Measurements from ENCODE around the gene FBXO8.

The FBXO8 gene

GRCh38 chr4:174241162-174241561, 42.3 kb downstream of the FBXO8 start:
- no peak for DNase-seq

DNA sequence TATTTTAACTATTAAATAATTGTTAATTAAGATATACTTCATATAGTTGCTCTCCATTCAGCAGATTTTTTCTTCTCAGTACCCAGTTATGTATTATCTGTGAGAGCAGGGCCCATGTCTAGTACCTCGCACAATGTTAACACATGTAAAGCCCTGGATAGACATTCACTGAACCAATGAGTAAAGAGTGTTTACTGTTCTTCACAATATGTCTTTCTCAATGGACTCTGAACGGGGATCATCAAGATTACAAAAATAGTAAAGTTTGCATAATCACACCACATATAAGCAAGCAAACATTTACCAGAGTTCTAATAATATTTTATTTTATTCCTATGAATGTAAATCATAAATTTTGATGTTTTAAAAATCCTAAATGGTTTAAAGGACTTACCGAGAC, 47.1 kb downstream of the FBXO8 start:
- no peak for DNase-seq

- DNase-seq = no peak
These were observed 52.8 kb downstream of the FBXO8 start for GRCh38 chr4:174230680-174231079.

DNA sequence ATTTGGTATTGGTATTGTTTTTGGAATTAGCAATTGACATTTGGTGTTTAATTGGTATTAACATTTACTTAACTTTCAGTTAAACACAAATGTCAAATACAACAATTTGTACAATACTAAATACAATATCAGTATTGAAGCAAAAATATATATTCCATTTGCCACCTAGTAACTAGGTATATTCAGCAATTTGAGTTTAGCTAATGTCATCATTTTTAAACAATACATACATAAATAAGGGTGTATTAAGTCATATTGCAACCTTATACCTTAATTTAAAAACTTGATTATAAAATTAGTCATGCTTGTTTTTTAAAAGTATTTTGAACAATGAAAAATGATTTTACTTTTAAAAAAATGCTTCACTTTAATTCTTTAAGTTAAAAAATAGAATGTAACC, 53.3 kb downstream of the FBXO8 start:
- no peak for DNase-seq

GRCh38 chr4:174228988-174229387, 54.5 kb downstream of the FBXO8 start:
- no peak for DNase-seq

DNA sequence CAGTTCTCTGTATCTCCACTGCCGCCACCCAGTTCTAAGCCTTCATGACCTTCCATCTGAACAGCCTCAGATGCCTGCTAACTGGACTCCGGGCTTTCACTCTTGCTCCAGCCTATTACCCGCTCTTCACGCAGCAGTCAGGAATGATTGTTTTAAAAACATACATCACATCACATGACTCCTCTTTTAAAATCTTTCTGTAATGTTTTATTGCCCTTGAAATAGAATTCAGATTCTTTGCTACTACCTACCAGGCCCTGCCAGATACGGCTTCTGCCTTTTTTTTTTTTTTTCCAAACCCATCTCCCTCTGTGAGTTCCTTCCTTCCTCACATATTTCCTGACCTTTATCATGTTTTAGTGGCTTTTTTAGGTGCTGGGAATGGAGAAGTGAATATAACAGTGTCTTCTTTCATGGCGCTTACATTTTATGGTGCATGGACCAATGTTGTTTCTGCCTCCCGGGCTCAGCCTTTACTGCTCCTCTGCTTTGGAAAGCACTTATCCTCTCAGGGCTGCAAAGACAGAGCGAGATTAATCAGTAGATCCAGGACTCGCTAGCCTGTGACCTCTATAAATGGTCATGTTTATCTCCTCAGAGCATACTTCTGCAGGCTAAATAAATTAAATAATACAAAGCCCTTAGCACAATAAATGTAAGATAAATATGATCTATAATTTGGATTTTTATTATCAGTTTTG, 58.0 kb downstream of the FBXO8 start:
- no peak for DNase-seq

GRCh38 chr4:174224550-174224949, 58.9 kb downstream of the FBXO8 start:
- no peak for DNase-seq

GRCh38 chr4:174222266-174222872, 61.1 kb downstream of the FBXO8 start:
- DNase-seq = no peak

DNA sequence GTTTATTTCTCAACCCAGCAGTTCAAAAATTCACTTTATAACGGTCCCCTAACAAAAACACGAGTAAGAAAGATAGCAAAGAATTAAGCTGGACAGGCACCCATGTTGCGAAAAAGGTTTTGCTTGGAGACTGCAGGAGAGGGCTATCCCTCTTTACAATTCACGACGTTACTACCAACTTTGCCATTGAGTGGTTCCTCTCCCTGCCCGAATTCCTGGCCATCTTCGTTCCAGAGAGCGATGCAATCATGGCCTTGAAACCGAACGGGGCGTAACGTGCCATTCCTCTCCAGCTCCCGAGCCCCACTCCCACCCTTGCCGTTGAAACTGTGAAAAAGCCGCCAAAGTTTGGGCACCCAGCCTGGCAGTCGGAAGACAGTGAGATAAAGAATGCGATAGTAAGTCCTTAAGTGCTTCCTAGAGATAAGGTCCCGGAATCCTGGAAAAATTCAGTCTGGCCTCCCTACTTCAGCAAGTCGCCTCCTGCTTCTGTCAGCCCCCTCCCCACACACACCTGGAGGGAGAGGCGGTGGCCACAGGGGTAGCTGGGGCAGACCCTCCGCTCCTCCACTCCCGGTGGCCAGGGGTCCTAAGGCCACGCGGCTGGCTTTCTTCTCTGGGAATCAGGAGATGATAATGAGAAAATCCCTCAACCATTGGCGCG, 65.2 kb downstream of the FBXO8 start:
- DNase-seq = no peak

DNA sequence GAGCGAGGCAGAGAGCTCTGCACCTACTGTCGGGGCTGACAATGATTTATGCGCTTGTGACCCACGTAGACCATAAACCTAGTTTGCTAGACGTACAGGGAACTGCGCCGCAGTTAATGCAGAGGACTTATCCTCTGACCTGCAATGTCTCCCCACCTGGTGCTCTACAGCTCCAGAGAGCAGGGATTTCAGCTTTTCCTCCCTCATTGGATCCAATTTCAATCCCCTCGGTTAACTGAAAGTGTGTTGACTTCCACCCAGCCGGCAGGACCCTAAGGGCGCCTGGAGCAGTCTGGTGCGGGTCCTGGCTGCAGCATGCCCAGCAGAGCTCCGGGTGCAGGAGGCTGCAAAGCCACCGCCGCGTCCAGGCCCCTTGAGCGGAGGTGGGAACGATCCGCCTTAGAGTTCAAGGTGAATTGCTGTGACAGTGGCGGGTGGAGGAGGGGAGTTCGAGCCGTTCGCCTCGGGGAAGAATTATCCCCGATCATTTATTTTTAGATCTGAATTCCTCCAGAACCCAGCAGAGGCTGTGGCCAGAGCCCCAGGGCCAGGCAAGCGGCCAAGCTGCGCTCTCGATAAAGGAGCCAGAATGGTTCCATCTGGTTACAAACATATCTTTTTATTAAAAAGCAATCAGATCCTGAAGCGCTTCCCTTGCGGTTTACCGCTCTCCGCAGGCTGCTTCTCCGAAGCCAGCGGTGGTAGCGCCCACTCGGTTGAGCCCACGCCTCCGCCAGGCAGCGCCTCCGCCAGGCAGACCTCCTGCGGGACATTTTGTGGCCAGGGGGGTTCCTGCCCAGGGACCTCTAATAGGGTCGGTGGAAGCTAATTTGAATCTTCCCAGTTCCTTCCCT, 66.0 kb downstream of the FBXO8 start:
- DNase-seq = no peak

- no peak for DNase-seq
These were observed 66.6 kb downstream of the FBXO8 start for GRCh38 chr4:174216799-174217272.

DNA sequence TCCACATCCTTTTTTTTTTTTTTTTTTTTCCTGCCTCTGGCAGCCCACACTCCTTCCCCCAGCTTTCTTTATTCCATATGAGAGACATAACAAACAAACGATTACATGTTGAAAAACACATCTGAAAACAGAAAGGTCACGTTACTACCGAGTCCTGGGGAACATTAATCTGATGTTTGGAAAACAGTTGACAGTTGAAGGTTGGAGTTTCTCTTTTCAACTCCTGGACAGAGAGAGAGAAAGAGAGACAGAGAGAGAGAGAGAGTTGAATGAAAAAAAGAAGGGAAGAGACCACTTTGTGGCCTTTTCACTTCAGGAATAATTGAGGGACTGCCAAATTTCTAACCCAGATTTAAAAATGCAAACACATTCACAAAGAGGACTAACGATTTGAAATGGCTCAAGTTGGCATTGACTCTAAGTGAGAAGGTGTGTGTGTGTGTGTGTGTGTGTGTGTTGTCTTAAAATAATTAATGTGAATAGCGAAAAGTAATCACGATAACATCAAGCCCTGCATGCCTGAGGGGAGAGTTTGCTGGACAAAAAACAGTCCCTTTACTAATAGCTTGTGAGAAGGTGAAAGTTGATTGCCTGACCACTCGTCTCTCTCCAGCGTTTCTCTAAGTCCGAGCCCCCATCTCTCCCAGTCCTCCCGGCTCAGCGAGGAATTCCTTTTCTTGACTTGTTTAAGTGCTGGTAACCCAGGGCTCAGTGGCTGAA, 67.3 kb downstream of the FBXO8 start:
- DNase-seq = no peak

- no peak for DNase-seq
These were observed 68.4 kb downstream of the FBXO8 start for GRCh38 chr4:174215057-174215456.

DNA sequence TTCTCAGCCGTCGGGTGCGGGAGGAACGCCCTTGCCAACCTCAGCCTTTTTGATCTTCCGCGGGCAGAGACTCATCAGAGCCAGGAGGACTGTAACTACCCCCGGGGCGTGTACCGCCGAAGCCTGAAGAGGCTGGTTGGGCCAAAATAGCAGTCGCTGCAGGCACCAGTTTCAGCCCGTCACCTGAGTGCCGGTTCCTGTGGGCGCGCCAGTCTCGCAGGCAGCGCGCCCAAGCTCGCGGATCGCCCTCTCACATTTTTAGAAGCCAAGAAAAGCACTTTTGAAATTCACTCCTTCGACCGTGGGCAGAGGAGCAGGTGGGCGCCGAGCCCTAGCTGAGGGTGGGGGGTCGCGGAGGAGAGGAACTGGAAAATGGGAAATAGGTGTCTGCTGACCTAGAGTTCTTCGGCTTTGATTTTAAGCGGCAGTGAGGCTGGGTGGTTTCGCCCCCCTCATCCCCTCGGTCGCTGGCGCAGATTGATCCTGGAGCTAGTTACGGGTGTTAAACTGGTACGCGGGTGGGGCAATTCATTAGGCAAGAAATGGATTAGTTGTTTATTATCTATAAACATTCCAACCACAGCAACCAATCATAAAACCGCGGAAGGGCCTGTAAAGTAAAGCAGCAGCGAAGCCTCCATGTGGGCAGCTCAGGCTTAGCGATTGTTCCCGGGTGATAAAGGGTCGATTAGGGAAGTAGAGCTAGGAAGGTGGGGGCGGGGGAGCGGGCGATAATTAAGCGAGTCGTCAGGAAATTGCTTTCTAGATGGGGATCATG, 69.2 kb downstream of the FBXO8 start:
- DNase-seq = no peak

DNA sequence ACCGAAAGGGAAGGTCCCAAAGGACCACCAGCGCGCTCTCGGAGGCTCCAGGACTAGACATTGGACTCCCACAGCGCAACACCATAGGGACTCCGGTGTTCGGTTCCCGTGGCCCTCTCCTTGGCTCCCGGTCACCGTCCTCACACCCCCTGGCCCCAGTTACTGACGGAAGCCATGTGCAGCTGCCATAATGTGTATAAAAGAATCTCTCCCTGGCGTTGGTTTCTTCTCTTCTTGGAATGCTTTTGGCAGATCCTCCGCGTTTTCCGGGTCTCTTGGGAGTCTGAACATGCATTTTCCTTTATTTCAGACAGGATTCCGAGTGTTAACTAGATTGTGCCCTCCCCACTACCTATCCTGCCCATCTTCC, 69.8 kb downstream of the FBXO8 start:
- no peak for DNase-seq

DNA sequence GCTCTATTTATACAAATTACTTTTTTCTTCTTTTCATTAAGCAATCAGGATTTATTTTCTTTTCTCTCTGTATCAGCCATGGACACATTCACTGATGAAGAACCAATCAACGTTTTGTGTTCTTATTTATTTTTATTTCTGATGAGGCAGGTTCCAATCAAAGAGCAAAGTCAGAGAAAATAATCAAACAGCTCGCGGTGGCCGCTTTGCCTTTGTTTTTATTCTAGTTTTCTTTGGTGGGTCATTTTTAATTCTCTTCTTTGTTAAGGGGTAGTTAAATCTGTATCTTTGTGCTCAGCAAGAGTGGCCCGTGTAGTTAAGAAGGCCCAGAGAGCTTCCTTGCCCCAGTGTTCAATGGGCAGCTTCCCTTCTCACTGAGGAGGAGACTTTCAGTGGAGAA, 71.4 kb downstream of the FBXO8 start:
- no peak for DNase-seq

DNA sequence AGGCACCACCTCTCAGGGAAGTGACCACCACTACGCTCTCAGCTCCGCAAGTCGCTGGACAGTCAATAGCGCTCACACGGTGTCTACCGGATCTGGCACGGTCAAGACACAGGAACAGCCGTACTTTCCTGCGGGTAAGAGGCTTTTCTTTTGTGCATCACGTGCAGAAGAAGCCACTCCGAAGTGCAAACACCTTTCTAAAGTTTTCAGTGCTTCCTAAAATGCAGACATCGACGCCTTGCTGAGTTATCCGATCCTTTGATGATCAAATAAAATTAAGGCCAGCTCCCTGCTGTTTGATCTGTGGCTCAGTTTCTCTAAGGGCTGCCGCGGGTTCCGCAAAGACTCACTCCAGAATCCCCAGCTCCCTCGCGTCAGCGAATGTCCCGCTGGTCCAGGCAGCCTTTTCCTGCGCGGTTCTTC, 71.8 kb downstream of the FBXO8 start:
- DNase-seq = no peak

DNA sequence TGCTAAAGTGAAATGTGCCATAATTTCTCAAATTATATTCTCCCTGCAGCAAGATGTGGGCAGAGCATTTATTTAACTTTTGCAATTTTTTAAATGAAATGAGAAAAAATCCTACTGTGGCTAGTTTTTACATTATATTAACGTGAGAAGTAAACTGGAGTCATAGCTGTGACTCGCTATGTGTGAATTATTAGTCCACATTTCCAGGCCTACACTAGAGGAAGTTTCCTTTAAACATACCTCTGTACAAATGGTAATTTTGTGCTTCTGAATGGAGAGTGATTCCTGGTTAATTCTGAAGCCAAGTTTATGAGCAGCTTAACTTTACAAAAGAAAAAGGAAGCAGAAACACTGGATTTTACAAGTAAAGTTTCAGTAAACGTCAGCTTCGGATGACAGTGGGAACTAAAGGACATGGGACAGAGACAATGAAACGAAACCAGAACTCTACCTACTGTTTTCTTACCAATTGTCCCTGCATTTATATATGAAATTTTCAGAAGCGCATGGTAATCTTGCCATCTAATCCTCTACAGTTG, 72.4 kb downstream of the FBXO8 start:
- no peak for DNase-seq

GRCh38 chr4:174210354-174210753, 73.1 kb downstream of the FBXO8 start:
- no peak for DNase-seq

DNA sequence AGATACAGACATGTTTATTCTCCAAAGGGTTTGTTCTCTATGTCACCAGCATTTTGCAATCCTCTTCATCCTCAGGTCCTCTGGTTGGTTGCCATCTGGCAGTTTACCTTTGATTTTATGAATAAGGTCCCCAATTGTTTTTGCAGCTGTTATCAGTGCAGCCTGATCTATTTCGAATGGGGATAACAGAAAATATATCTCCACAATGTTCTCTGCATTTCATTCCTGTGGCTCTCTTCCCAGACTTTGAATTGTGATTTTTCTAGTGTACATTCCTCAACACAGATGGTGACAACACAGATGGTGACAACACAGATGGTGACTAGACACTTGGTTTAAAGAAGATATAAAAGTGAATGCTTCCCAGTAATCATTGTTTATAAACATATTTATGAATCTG, 74.1 kb downstream of the FBXO8 start:
- no peak for DNase-seq

DNA sequence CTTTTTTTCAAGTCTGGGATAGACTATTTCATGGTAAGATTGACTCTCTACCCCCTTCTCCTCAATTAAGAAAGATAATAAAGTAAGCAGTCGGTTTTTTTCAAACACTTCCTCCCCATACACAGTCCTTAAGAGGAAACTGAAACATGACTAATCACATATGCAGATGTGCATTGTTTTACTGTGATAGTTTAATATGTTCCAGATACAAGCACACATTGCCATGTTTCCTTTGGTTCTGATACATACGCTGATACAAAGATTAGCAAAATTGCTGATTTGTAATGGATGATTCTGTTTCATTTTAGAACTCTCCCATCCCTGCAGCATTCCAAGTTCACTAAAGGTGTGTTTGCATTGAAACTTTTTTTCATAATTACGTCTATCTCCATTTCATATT, 76.1 kb downstream of the FBXO8 start:
- DNase-seq = no peak

All from activated CD4-positive, alpha-beta T cell treated with anti-CD3 and anti-CD28 coated beads, Interleukin-2, amount 50 U/mL, for 1 hour (primary cell).